Fibroblast of the aortic adventitia (primary cell): ENCODE measurements around the gene TAS2R39. TPM values are rescaled to one million over a fixed set of nuclear protein-coding genes. Genes with fewer than 3 reads are reported as not detected.

Experiments
- DNase-seq: peaks from one replicate; pipeline ENCODE4 v3.0.0-alpha.2; 2010; ENCODE audit warnings: low read depth
- H3K4me3 ChIP-seq: 2 replicates; pipeline ENCODE4 v1.5.1; 2011; ENCODE audit warnings: low read depth, mild to moderate bottlenecking, control low read depth, low read length, moderate library complexity
- CTCF ChIP-seq: IDR thresholded peaks from 2 replicates; pipeline ENCODE4 v1.5.1; 2011; ENCODE audit warnings: mild to moderate bottlenecking, low read length, control low read depth, inconsistent platforms; ENCODE audit not compliant: insufficient read depth
- total RNA-seq: library from RNA; depleted of rRNA; stranded (reverse); fragments of >200 nt; gene quantifications from 2 replicates; pipeline ENCODE4 v1.2.3, GENCODE V29; 2012; ENCODE audit warnings: low replicate concordance

TAS2R39 gene
- total RNA-seq, 1 donor = not detected

GRCh38 chr7:143216151-143216550, 32.9 kb downstream of the TAS2R39 start:
- no peak overlapping the region for H3K4me3 ChIP-seq
- no peak for TF ChIP-seq CTCF
- peak; percentile 50 for DNase-seq

GRCh38 chr7:143216686-143217085, 33.5 kb downstream of the TAS2R39 start:
- TF ChIP-seq CTCF = no peak
- H3K4me3 ChIP-seq = no peak overlapping the region

GRCh38 chr7:143217806-143218205, 34.6 kb downstream of the TAS2R39 start:
- no peak overlapping the region for H3K4me3 ChIP-seq
- TF ChIP-seq CTCF = no peak
- DNase-seq = no peak

More at GRCh38 chr7:143216686-143217085, 33.5 kb downstream of the TAS2R39 start:
- DNase-seq = no peak

- no peak for TF ChIP-seq CTCF
- H3K4me3 ChIP-seq = no peak overlapping the region
- no peak for DNase-seq
These were observed 38.1 kb downstream of the TAS2R39 start for GRCh38 chr7:143221286-143221685.

- DNase-seq = no peak
- TF ChIP-seq CTCF = no peak
- no peak within 1 kb of the TSS for H3K4me3 ChIP-seq
These were observed 38.5 kb downstream of the TAS2R39 start, which contains the start of gene TAS2R40 for GRCh38 chr7:143221737-143222136. Gene TAS2R40 (plus strand): TSS chr7:143222037. CDS start chr7:143222079, 42 bp downstream.

- TF ChIP-seq CTCF = no peak
- DNase-seq = no peak
- H3K4me3 ChIP-seq = no peak overlapping the region
These were observed 39.6 kb downstream of the TAS2R39 start for GRCh38 chr7:143222782-143223181.

DNA sequence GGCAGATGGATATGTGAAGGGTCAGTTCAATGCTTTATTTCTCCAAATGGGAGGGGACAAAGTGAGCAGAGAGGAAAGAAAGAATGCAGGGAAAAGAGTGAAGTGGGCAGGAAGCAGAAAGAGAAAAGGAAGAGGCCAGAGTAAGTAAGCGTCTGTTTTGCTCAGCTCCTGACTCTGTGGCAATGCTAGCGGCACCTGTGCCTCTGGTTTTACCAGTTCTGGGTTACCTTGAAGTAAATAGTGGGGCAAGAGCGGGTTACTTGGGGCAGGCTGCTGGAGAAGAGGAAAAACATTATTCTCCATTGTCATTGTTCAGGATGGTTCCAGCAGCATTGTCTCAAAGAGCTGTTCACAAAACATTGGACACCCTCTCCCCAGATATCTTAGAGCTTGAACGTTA, 40.6 kb downstream of the TAS2R39 start:
- DNase-seq = no peak
- no peak overlapping the region for H3K4me3 ChIP-seq
- TF ChIP-seq CTCF = no peak
